HG03097 (cell line): ENCODE measurements around the gene SLC6A9.

Experiments
- ATAC-seq: cut with Tn5 transposase; IDR thresholded peaks from one replicate; pipeline ENCODE4 v1.9.1; 2021; ENCODE audit not compliant: unreplicated experiment, low FRiP score

The SLC6A9 gene

DNA sequence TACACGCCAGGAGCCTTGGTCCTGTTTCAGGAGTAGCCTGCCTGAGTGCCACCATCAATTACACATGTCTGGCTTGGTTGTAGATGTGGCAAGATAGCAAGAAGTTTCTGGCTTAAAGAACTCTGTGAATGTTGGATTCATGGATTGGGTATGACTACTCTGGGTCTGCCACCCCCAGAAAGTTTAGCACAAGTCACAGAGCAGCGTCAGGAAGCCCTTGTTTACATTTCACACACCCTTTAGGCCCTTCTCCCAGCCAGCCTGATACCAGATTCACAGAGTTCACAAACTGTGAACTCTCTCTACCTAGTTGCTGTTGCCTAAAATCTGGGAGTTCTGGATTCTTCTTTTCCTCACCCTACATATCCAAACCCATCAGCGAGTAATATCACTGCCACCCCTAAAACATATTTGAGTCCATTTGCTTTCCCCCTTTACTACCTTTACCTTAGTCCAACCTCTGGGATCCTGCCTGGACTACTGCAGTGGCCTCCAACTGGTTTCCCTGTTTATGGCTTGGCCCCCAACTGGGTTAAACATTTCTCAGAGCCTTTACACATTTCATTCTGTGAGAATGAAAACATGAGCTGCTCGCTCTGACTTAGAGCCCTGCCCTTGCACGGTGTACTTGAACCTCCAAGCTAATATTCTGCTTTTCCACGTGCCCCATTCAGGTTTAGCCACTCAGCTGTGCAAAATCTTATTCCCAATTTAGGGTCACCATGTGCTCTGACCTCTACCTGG lies 43.9 kb downstream of the SLC6A9 start:
- ATAC-seq = no peak

DNA sequence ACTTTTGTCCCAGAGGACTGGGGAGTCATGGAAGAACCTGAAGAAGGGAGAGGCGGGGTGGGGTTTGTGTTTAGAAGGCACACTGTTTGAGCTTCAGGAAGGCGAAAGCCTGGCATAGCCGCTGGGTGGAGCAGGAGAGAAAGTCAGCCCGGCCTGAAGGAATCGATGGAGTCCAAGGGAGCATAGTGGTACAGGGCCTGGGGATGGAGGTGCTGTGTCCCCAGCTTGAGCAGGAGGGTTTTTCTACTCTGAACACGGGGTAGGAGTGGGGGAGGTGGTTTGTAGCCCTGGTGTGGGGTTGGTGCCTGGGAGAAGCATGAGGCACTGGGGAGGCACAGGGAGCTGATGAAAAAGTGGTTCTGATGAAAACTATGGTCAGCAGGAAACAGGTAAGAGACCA lies 44.5 kb downstream of the SLC6A9 start:
- ATAC-seq = no peak

DNA sequence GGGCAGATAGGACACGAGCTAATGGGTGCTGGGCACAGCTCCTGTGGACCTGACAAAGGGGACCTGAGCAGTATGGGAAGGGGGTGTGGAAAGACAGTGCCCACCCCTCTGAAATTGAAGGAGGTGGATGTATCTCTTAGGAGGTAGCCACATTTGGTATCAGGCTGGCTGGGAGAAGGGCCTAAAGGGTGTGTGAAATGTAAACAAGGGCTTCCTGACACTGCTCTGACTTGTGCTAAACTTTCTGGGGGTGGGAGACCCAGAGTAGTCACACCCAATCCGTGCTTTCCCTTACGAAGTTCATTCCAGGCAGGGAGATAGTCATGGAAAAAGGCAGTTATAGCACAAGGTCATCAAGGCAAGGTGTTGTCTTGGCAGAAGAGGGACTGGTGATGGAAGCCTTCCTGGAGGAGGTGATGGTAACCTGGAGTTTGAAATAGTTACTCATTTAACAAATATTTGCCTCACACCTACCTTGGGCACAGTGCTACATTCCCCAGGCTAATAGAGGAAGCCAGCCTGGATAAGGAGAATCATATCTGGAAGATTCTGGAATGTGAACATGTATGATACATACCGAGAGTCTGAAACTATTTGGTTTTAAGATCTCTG lies 45.2 kb downstream of the SLC6A9 start:
- ATAC-seq = no peak

DNA sequence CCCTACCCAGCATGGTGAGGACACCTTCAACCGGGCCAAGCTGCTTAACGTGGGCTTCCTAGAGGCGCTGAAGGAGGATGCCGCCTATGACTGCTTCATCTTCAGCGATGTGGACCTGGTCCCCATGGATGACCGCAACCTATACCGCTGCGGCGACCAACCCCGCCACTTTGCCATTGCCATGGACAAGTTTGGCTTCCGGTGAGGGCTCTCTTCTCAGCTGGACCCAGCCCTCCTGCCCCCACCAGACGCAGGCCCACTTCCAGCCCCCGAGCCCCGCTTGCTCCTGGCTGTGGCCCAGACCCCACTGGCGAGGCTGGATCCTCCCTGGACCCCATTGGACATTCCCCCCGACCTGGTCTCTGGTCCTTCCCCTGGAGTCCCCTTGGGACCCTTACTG lies 46.4 kb downstream of the SLC6A9 start:
- ATAC-seq = no peak

DNA sequence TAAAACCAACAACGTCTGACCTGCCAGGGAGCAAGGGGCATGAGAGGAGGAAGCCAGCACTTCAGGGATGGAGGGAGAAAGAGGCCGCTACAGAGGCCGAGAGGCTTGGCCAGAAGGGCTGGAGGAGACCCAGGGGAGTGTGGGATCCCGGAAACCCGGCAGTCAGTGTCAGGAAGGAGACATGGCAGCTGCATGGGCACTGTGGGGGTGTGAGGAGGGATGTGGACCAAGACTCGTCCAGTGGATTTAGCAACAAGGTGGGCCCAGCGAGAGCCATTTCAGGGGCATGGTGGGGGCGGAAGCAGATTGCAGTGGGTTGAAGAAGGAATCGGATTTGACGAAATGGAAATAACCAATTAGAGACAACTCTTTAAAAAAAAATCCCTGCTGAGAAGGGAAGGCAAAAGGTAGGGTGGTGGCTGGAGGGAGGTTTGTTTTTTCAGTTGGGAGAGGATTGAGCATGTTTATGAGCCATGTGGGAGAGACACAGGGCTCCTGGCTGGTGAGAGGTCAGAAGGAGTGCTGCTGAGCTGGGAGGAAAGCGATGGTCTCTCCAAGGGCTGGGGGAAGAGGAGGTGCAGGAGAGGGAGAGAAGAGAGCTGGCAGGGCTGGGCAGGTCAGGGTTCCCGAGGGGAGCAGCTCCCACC lies 47.9 kb downstream of the SLC6A9 start:
- ATAC-seq = no peak

DNA sequence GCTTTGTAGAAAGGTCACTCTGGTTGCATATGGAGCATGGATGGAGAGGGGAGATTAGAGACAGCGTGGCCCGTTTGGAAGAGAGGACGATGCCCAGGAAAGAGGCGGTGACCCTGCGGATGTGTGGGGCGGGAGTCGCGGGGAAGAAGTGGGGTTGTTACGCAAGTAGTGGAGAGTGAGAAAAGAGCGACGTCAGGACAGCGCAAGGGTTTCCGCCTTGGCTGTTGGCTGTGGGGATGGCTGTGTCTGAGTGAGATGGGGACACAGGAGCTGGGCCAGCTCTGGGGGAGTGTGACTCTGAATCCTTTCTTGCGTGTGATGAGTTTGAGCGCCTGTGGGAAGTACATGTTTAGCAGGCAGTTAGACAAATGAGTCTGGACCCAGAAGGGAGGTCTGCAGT lies 48.5 kb downstream of the SLC6A9 start:
- no peak for ATAC-seq

DNA sequence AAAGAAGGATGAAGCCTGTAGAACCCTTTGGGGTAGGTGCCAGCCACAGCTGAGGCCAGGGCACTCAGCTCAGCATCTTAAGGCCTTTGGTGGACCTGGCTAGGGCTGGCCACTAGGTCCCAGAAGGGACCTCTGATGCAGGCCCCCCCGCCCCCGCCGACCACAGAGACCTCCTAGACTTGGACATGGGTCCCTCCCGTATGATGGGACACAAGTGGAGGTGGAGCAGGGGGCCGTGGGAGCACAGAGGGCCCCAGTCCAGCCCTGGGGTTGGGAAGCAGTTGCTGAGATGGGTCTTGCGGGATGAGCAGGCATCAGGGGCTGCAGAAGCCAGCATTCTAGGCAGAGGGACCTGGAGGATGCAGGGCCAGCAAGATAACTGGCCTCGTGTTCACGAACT lies 49.0 kb downstream of the SLC6A9 start:
- no peak for ATAC-seq

DNA sequence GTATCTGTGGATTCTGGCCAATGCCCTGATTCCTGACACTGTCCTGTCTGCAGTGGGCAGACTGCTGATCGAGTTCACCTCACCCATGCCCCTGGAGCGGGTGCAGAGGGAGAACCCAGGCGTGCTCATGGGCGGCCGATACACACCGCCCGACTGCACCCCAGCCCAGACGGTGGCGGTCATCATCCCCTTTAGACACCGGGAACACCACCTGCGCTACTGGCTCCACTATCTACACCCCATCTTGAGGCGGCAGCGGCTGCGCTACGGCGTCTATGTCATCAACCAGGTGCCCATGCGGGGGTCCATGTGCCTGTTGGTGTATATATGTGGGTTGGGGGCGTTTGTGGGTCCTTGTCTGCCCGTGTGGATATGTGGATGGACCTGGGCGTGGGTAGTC lies 49.6 kb downstream of the SLC6A9 start:
- no peak for ATAC-seq

DNA sequence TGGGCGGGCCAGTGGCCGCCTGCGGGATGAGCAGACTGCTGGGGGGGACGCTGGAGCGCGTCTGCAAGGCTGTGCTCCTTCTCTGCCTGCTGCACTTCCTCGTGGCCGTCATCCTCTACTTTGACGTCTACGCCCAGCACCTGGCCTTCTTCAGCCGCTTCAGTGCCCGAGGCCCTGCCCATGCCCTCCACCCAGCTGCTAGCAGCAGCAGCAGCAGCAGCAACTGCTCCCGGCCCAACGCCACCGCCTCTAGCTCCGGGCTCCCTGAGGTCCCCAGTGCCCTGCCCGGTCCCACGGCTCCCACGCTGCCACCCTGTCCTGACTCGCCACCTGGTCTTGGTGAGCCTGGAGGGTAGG lies 50.1 kb downstream of the SLC6A9 start:
- ATAC-seq = no peak

DNA sequence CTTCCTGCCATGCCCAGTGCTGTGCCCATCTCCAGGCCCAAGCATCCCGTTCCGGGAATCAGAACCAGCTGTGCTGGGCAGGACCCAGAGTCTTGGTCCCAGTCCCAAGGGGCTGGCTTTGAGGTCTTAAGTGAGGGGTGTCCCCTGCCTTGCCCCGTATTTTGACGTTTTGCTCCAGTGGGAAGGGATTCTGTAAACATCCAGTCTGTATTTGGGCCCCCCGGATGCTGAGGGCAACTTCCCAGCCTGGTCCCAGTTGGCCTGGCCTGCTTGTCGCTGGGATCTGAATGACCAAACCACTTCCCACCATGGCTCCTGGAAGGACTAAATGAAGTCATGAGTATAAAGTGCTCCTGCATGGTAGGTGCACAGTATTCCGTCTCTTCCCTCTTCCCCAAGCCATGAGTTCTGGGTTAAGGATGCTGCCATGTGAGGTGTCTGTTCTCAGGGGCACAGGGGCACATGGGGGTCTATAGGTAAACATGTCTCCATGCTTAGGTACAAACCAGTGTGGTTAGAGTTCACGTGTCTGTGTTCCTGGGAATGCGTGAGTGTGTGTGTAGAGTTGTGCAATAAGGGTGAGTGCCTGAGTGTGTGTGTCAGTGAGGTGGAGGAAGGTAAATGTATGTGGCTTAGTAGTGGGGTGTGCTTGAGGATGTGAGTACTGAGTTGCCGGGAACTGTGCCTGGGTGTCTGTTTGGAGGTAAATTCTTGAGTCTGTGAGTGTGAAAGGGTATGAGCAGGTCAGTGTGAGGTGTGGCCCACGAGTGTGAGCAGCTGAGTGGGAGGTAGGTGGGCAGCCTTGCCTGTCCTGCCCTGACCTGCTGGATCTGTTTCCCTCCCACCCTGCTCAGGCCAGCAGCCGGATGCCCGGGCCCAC lies 50.8 kb downstream of the SLC6A9 start:
- ATAC-seq = no peak

DNA sequence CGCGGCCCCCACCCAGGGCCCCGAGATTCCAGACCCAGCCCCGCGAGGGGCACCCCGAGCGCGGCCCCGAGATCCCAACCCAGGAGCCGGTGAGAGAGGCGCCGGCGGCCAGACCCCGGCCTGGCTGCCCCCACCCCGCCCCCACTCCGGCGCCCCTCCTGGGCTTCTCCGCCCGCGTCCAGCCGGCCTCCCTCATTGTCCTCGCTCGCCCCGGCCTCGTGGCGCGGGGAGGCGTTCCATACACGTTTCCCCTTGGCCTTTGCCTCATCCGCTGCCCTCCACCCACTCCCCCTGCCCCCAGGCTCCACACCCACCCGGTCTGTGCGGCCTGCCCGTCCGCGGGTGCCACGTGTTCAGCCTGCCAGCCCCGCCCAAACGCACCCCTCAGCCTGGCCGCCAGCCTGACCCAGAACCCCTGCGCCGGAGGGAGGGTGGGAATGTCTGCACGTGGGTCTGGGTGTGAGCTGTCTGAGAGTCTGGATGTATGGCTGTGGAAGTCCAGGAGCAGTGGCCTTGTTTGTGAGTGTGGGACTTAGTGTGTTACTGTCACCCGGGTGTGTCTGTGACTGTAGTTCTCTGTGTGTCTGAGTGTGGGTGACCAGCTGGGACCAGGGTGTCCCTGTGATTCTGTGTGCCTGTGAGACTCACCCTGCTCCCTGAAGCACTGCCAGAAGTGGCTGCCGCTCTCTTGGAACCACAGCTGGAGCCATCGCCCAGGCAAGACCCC lies 51.6 kb downstream of the SLC6A9 start:
- ATAC-seq = no peak

DNA sequence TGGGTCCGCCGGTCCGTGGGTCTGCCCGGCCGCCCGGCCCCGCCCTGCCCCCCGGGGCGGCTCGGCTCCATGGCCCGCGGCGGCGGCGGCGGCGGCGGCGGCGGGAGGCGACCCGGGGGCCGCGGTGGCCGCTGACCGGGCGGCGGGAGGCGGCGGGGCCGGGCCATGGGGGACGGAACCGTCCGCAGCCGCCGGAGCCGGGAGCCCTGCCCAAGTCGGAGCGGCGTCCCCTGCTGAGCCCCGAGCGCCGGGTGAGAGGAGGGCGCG lies 52.1 kb downstream of the SLC6A9 start:
- ATAC-seq = no peak

DNA sequence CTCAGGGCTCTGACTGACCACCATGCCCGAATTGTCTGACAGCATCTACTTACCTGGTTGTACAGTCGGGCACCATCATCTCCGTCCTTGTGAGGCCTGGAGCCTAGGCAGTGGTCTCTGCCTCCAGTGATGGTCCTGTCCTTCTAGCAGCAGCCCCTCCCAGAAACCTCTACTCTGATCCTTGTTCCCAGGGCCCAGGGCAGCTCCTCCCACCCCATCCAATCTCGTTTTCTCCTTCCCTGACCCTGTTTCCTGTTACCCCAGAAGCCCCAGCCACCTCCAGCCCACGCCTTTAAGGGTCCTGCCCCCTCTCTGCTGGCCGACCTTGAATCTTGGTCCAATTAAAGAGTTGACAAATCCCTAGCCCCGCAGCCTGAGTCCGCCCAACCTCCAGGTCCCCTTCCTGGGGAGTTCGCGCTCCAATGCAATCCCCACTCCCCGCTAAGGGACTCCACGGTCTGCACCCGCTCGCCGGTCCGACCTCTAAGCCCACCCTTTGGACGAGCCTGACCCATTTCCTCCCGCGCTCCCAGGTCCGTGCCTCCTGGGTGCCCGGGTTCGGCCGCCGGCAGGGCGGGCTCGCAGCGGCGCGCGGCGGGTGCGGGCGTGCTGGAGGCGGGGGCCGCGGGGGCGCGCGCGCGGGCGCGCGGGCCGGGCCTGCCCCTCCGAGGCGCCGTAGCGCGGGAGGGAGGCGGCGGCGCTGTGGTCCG lies 52.6 kb downstream of the SLC6A9 start, which contains the start of gene B4GALT2:
Gene B4GALT2, plus strand, starts transcription at position 660 of the 710 bp plus-strand sequence. CDS start 1,951 bp downstream, outside the sequence.
- ATAC-seq = no peak

DNA sequence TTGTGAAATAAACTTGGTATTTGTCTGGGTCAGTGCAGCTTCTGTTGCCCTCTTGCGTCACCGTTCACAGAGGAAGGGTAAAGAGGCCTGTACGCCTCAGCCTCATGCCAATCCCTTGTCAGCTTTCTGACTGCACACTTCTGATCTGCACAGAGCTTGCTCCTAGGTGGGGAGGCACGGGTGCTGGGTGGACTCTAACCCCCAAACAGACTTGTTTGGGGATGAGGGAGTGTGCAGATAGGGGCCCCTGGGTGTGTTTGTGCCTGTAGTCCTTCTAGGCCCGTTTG lies 53.1 kb downstream of the SLC6A9 start:
- ATAC-seq = no peak

DNA sequence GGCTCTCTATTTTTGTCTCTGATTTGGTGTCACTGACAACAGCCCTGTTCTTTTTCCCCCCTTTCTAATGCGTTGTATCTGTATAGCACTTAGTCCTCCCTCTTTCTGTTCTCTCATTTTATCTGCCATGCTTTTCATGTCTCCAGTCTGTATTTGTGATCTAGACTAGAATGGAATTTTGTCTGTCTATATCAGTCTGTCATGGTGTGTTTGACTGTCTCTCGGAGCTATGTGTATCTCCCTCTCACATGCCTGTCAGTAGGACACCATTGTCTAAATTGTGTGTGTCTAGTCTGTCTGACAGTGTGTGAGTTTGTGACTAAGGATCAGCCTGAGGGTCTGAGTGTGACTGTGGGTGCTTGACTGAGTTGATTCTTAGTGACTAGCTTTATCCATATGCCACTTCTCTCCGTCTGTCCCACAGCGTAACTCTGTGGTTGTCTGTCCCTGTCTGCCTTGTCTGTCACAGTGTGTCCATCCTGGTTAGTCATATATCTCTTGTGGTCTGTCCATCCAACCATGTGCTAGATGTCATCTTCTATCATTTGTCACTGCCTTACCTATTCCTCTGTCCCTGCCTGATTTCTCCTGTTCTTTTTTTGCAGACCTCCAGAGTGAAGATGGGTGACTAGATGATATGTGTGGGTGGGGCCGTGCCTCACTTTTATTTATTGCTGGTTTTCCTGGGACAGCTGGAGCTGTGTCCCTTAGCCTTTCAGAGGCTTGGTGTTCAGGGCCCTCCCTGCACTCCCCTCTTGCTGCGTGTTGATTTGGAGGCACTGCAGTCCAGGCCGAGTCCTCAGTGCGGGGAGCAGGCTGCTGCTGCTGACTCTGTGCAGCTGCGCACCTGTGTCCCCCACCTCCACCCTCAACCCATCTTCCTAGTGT lies 53.6 kb downstream of the SLC6A9 start:
- no peak for ATAC-seq

DNA sequence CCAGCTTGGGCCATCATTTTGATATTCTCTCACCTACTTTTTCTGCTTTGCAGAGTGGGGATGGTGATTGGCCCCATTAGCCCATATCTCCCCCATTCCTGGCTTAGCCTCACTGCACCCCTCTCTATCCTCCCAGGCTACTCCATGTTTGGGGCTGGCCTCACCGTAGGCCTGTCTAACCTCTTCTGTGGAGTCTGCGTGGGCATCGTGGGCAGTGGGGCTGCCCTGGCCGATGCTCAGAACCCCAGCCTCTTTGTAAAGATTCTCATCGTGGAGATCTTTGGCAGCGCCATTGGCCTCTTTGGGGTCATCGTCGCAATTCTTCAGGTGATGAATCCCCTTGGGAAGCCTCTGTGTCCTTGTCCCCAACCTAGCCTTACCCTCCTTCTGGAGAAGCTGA lies 54.4 kb downstream of the SLC6A9 start:
- ATAC-seq = no peak

DNA sequence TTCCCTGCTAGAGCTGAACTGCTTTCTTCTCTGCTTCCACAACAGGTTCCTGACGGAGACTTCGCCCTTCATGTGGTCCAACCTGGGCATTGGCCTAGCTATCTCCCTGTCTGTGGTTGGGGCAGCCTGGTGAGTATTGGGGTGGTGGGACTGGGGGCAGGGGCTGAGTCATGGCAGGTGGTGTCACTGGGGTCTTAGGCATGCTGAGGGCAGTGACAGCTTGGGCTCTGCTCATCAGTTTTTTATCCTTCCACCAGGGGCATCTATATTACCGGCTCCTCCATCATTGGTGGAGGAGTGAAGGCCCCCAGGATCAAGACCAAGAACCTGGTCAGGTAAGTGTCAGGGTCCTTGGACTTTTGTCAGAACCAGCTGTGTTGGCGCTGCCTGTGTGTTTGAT lies 55.2 kb downstream of the SLC6A9 start:
- ATAC-seq = no peak

DNA sequence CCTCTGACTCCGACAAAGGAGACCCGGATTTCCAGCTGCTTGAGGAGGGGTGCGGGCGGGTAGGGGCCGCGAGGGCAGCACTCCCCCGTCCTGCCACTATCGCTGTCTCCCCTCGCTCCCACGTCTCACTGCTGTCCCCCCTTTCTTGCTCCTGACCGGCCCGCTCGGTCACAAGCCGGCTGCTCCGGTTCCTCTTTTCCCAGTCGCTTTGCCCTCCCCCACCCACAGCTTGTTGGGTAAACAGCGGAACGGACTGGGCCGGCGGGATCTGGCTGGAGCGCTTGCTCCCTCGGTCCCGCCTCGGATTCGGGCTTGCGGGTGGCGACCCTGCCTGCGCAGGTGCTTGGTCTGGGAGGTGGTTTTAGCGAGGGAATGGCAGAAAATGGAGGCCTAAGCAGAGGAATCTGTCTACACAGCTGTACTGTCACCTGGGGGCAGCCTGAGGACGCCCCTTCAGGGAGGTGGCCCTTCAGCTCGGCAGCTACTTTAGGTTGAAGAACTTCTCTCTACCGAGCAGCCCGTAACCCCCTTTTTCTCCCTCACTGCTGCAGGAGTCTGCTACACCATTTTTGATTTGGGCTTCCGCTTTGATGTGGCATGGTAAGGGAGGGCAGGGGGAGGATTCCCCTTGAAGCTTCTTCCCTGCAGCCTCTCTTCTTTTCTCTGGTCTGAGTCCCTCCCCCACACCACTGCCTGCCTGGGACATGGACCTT lies 55.9 kb downstream of the SLC6A9 start:
- no peak for ATAC-seq
